Measurements from ENCODE around the gene DNAJC3. TPM values are rescaled to one million over a fixed set of nuclear protein-coding genes. Genes with fewer than 3 reads are reported as not detected.
A peak's percentile ranks its signal among the peaks of the same experiment; 100 is the strongest.

The DNAJC3 gene
- total RNA-seq, 1 experiment from 2014 or later = 25.7 TPM

DNA sequence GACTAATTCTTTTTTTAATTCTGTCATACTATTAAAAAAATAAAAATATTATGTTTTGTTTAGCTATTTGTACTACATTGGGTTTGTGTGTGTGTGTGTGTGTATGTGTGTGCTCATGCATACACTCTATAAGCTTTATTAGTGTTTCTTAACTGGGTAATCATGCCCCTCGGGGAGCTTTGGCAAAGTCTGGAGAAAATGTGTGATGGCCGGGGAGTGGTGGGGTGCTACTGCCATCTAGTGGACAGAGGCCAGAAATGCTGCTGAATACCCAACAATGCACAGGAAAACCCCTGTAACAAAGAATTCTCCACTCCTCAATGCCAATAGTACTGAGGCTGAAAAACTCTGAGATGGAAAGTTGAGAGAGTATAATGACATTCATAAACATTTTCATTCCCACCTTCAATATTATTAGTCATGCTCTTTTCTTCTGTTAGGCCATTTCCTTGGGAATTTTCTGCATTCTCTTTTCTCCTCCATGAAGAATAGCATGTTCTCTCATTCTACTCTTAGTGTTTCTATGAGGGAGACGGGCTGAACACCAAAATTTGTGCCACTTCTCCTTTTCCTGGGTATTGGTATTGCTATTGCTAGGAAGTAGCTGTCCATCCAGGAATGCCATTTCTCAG is 157.3 kb downstream of the DNAJC3 start:
- intact Hi-C loops (cut with micrococcal nuclease; ENCODE audit: unreplicated experiment) (loop anchor here (5.0 to 10.0 kb wide), 3 partner anchors 159 to 299 kb away; partner anchors contain the start of gene DNAJC3), in situ Hi-C loops (cut with HindIII; ENCODE audit: low pct_unique_long_range_greater_than_20kb, low sequenced_read_pairs) (no loop called here)
- POLR2A ChIA-PET = no interaction called here
- Histone ChIP-seq H3K36me3 (ENCODE audit: control insufficient read depth, insufficient read depth, low read length) (no peaks in the 10 kb centered on the region), H3K27ac (ENCODE audit: low read length) (no peak overlapping the region), H3K4me1 (ENCODE audit: control insufficient read depth, insufficient read depth, low read length) (no peaks in the 10 kb centered on the region), H3K9me3 (ENCODE audit: control insufficient read depth, insufficient read depth, low read depth, low read length) (no peaks in the 10 kb centered on the region), H3K4me3 (ENCODE audit: low read depth in 2 of 2, low read length in 2 of 2) (no peak overlapping the region), H3K27me3 (ENCODE audit: control insufficient read depth, insufficient read depth, low read length) (no peaks in the 10 kb centered on the region)
- TF ChIP-seq POLR2AphosphoS5 (IDR thresholded peaks at IDR 0.05; ENCODE audit: low read depth, low read length) (no peak), TCF7L2 (IDR thresholded peaks at IDR 0.05; ENCODE audit: low read depth, low read length) (no peak), SIN3A (IDR thresholded peaks at IDR 0.05; ENCODE audit: borderline replicate concordance, insufficient read depth, low read depth, low read length) (no peak)
- TF ChIP-seq, protein P1, sequence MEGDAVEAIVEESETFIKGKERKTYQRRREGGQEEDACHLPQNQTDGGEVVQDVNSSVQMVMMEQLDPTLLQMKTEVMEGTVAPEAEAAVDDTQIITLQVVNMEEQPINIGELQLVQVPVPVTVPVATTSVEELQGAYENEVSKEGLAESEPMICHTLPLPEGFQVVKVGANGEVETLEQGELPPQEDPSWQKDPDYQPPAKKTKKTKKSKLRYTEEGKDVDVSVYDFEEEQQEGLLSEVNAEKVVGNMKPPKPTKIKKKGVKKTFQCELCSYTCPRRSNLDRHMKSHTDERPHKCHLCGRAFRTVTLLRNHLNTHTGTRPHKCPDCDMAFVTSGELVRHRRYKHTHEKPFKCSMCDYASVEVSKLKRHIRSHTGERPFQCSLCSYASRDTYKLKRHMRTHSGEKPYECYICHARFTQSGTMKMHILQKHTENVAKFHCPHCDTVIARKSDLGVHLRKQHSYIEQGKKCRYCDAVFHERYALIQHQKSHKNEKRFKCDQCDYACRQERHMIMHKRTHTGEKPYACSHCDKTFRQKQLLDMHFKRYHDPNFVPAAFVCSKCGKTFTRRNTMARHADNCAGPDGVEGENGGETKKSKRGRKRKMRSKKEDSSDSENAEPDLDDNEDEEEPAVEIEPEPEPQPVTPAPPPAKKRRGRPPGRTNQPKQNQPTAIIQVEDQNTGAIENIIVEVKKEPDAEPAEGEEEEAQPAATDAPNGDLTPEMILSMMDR (IDR thresholded peaks at IDR 0.05) = peak; percentile 87
- TF ChIP-seq, protein P2, sequence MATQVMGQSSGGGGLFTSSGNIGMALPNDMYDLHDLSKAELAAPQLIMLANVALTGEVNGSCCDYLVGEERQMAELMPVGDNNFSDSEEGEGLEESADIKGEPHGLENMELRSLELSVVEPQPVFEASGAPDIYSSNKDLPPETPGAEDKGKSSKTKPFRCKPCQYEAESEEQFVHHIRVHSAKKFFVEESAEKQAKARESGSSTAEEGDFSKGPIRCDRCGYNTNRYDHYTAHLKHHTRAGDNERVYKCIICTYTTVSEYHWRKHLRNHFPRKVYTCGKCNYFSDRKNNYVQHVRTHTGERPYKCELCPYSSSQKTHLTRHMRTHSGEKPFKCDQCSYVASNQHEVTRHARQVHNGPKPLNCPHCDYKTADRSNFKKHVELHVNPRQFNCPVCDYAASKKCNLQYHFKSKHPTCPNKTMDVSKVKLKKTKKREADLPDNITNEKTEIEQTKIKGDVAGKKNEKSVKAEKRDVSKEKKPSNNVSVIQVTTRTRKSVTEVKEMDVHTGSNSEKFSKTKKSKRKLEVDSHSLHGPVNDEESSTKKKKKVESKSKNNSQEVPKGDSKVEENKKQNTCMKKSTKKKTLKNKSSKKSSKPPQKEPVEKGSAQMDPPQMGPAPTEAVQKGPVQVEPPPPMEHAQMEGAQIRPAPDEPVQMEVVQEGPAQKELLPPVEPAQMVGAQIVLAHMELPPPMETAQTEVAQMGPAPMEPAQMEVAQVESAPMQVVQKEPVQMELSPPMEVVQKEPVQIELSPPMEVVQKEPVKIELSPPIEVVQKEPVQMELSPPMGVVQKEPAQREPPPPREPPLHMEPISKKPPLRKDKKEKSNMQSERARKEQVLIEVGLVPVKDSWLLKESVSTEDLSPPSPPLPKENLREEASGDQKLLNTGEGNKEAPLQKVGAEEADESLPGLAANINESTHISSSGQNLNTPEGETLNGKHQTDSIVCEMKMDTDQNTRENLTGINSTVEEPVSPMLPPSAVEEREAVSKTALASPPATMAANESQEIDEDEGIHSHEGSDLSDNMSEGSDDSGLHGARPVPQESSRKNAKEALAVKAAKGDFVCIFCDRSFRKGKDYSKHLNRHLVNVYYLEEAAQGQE (IDR thresholded peaks at IDR 0.05; ENCODE audit: insufficient read depth in 1 of 2, low read depth in 2 of 2, low read length in 1 of 2) = no peak
- peak; percentile 27 for DNase-seq (ENCODE audit: low read depth, low spot score)
- CTCF ChIA-PET = interaction anchor here (0.7 to 1.4 kb wide), 2 partner anchors 210 to 261 kb away, joined by 3 to 10 read pairs; no protein-coding TSS in a partner anchor
- peak; percentile 85 for ATAC-seq
- BruUV-seq (replicated peaks) = no TSS peak

DNA sequence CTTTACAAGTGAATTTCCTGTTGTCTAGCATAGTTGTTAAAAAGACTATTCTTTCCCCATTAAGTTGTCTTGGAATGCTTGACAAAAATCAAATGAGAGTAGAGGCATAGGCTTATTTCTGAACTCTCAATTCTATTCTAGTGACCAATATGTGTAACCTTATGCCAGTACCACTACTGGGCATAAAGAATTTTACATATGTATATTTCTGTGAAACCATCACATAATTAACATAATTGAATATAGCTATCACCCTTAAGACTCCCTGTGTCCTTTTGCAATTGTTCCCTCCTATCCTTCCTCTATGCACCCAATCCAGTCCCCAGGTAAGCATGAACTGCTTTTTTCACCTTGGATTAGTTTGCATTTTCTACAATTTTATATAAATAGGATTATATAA is 165.0 kb downstream of the DNAJC3 start:
- DNase-seq (ENCODE audit: low read depth, low spot score) = no peak
- no peaks in the 10 kb centered on the region for H3K9me3 ChIP-seq (ENCODE audit: control insufficient read depth, insufficient read depth, low read depth, low read length)
- no peak for ATAC-seq
- H3K27ac ChIP-seq (ENCODE audit: low read length) = no peak overlapping the region
- in situ Hi-C loops (cut with HindIII; ENCODE audit: low pct_unique_long_range_greater_than_20kb, low sequenced_read_pairs) = no loop called here
- H3K27me3 ChIP-seq (ENCODE audit: control insufficient read depth, insufficient read depth, low read length) = no peaks in the 10 kb centered on the region
- ChIA-PET POLR2A (no interaction called here), CTCF (no interaction called here)
- no peaks in the 10 kb centered on the region for H3K4me1 ChIP-seq (ENCODE audit: control insufficient read depth, insufficient read depth, low read length)
- H3K4me3 ChIP-seq (ENCODE audit: low read depth in 2 of 2, low read length in 2 of 2) = no peak overlapping the region
- intact Hi-C loops (cut with micrococcal nuclease; ENCODE audit: unreplicated experiment) = no loop called here
- H3K36me3 ChIP-seq (ENCODE audit: control insufficient read depth, insufficient read depth, low read length) = no peaks in the 10 kb centered on the region
- BruUV-seq (replicated peaks) = no TSS peak
- TF ChIP-seq, protein P1 (IDR thresholded peaks at IDR 0.05) = no peak
- TF ChIP-seq SIN3A (IDR thresholded peaks at IDR 0.05; ENCODE audit: borderline replicate concordance, insufficient read depth, low read depth, low read length) (no peak), TCF7L2 (IDR thresholded peaks at IDR 0.05; ENCODE audit: low read depth, low read length) (no peak), POLR2AphosphoS5 (IDR thresholded peaks at IDR 0.05; ENCODE audit: low read depth, low read length) (no peak)
- TF ChIP-seq, protein P2 (IDR thresholded peaks at IDR 0.05; ENCODE audit: insufficient read depth in 1 of 2, low read depth in 2 of 2, low read length in 1 of 2) = no peak

Measured in Panc1 (cell line).